K562 (cell line): ENCODE results near the gene NTN3.

ENCODE experiments used
- BDP1 ChIP-seq: IDR thresholded peaks from 3 replicates; pipeline ENCODE4 v1.6.1; 2011; ENCODE audit not compliant: insufficient read length, insufficient read depth
- CTCF ChIP-seq, 3 experiments: IDR thresholded peaks in 2 of 3; conservative IDR thresholded peaks in 1 of 3; 2 replicates each; pipeline ENCODE4 v1.5.1; 2011 to 2012; ENCODE audit warnings: low read length in 3 of 3, mild to moderate bottlenecking in 3 of 3, control low read depth in 2 of 3, improper control_type of control experiment in 1 of 3, inconsistent platforms in 1 of 3, low read depth in 1 of 3, mixed read lengths in 1 of 3, moderate library complexity in 1 of 3; ENCODE audit not compliant: insufficient read depth in 2 of 3
- ETV6 ChIP-seq, 3 experiments: fragments of 150-350 bp in 1 of 3; sonication (generic) in 1 of 3; formaldehyde crosslinking in 1 of 3; IDR thresholded peaks; 2 replicates each; pipeline versions ENCODE4 v1.6.1 to v1.8.0; 2014 to 2022; ENCODE audit warnings: borderline replicate concordance in 2 of 3, low read depth in 2 of 3, antibody characterized with exemption in 1 of 3, low read length in 1 of 3, mild to moderate bottlenecking in 1 of 3, missing genetic modification reagents in 1 of 3
- GABPA ChIP-seq: fragments of 200-800 bp; sonication (Bioruptor generic); conservative IDR thresholded peaks from 2 replicates; pipeline ENCODE4 v1.6.1; 2016; ENCODE audit warnings: low read depth, missing genetic modification characterization, missing compliant biosample characterization
- NR1H2 ChIP-seq: sonication (generic); formaldehyde crosslinking; IDR thresholded peaks from 2 replicates; pipeline ENCODE4 v1.4.0; 2020; ENCODE audit warnings: mild to moderate bottlenecking, missing genetic modification reagents
- NUFIP1 ChIP-seq: fragments of 450-650 bp; IDR thresholded peaks from 2 replicates; pipeline ENCODE4 v1.6.1; 2018; ENCODE audit not compliant: partially characterized antibody
- POLR2A ChIP-seq: fragments of 450-650 bp; conservative IDR thresholded peaks from 2 replicates; pipeline ENCODE4 v1.6.1; 2016
- SIN3A ChIP-seq, 2 experiments: fragments of 150-350 bp in 1 of 2; IDR thresholded peaks; 2 replicates each; pipeline ENCODE4 v1.6.1; 2011 to 2016; ENCODE audit warnings: borderline replicate concordance in 2 of 2, low read depth in 2 of 2, low read length in 2 of 2, mild to moderate bottlenecking in 2 of 2, moderate library complexity in 2 of 2; ENCODE audit not compliant: control insufficient read depth in 1 of 2
- SRF ChIP-seq, 2 experiments: fragments of 250-450, 450-650 bp in 1 of 2; sonication (Bioruptor Pico) in 1 of 2; sonication (generic) in 1 of 2; formaldehyde crosslinking; IDR thresholded peaks; 2 replicates each; pipeline versions ENCODE4 v1.5.0 to v1.5.1; 2020 to 2022; ENCODE audit warnings: mild to moderate bottlenecking in 1 of 2, missing genetic modification reagents in 1 of 2
- USF2 ChIP-seq: sonication (generic); formaldehyde crosslinking; IDR thresholded peaks from 2 replicates; pipeline ENCODE4 v1.5.0; 2020; ENCODE audit warnings: missing genetic modification reagents

- TF ChIP-seq NR1H2 (CRISPR knock-in tag) (no peak), CTCF (IDR thresholded peaks at IDR 0.05 in 2 of 3, conservative IDR thresholded peaks at IDR 0.05 in 1 of 3; ENCODE audit: insufficient read depth in 2 of 3, low read depth in 1 of 3, low read length in 3 of 3) (no peak), GABPA (tag) (no peak), SIN3A (IDR thresholded peaks at IDR 0.05; ENCODE audit: borderline replicate concordance in 2 of 2, control insufficient read depth in 1 of 2, low read depth in 2 of 2, low read length in 2 of 2) (no peak), NUFIP1 (no peak), BDP1 (no peak), USF2 (CRISPR knock-in tag) (no peak), SRF (CRISPR knock-in tag; IDR thresholded peaks at IDR 0.05) (no peak), ETV6 (IDR thresholded peaks at IDR 0.05; ENCODE audit: borderline replicate concordance in 1 of 2, low read depth in 2 of 2, low read length in 1 of 2) (no peak), ETV6 (CRISPR knock-in tag; IDR thresholded peaks at IDR 0.05; ENCODE audit: borderline replicate concordance) (no peak), POLR2A (no peak)
Observed at GRCh38 chr16:2425008-2425518, 46.0 kb upstream of the NTN3 start.
